Fibroblast of pulmonary artery (primary cell): ENCODE data around the gene GMIP.

Experiments used
- DNase-seq: peaks from one replicate; pipeline ENCODE4 v3.0.0-alpha.2; 2010; ENCODE audit warnings: low read depth
- H3K4me3 ChIP-seq: replicated peaks from 2 replicates; pipeline ENCODE4 v1.5.1; 2011; ENCODE audit warnings: low read depth, mild to moderate bottlenecking, control low read depth, low read length, moderate library complexity
- CTCF ChIP-seq: IDR thresholded peaks from 2 replicates; pipeline ENCODE4 v1.5.1; 2011; ENCODE audit warnings: mild to moderate bottlenecking, control low read depth, low read length, inconsistent platforms; ENCODE audit errors: missing control alignments

GMIP gene

GRCh38 chr19:19592690-19593089 is 50.8 kb downstream of the GMIP start:
- no peak for TF ChIP-seq CTCF
- H3K4me3 ChIP-seq, result no peak overlapping the region
- no peak for DNase-seq

- DNase-seq, result peak; percentile 90
- TF ChIP-seq CTCF, result no peak
- H3K4me3 ChIP-seq, result no peak overlapping the region
Observed at GRCh38 chr19:19591133-19591825, 52.2 kb downstream of the GMIP start.

GRCh38 chr19:19588546-19588945 is 54.9 kb downstream of the GMIP start:
- DNase-seq, result no peak
- no peak for TF ChIP-seq CTCF
- H3K4me3 ChIP-seq, result no peak overlapping the region

- no peak overlapping the region for H3K4me3 ChIP-seq
- TF ChIP-seq CTCF, result no peak
- DNase-seq, result no peak
Observed at GRCh38 chr19:19587771-19588170, 55.7 kb downstream of the GMIP start.

- TF ChIP-seq CTCF, result no peak
- H3K4me3 ChIP-seq, result no peak overlapping the region
- no peak for DNase-seq
Observed at GRCh38 chr19:19584356-19584755, 59.1 kb downstream of the GMIP start.

- DNase-seq, result no peak
- H3K4me3 ChIP-seq, result no peak overlapping the region
- no peak for TF ChIP-seq CTCF
Observed at GRCh38 chr19:19582471-19582870, 61.0 kb downstream of the GMIP start.

- H3K4me3 ChIP-seq, result no peak overlapping the region
- no peak for DNase-seq
- TF ChIP-seq CTCF, result no peak
Observed at GRCh38 chr19:19581391-19581790, 62.1 kb downstream of the GMIP start.
